SK-N-MC (cell line): ENCODE data around the gene ULBP3.
"Not testable (repeated sequence)": the region's sequence is repeated elsewhere in the genome, so short reads cannot be mapped to it uniquely, and the experiment has no call there.

ENCODE experiments used
- EZH2 ChIP-seq: fragments of 200-600 bp; sonication (generic); IDR thresholded peaks from one replicate; pipeline ENCODE4 v1.6.1; 2017; ENCODE audit warnings: antibody characterized with exemption
- POLR2AphosphoS5 ChIP-seq: IDR thresholded peaks from 2 replicates; pipeline ENCODE4 v1.6.1; 2012; ENCODE audit warnings: mild to moderate bottlenecking, low read depth, low read length, borderline replicate concordance

DNA sequence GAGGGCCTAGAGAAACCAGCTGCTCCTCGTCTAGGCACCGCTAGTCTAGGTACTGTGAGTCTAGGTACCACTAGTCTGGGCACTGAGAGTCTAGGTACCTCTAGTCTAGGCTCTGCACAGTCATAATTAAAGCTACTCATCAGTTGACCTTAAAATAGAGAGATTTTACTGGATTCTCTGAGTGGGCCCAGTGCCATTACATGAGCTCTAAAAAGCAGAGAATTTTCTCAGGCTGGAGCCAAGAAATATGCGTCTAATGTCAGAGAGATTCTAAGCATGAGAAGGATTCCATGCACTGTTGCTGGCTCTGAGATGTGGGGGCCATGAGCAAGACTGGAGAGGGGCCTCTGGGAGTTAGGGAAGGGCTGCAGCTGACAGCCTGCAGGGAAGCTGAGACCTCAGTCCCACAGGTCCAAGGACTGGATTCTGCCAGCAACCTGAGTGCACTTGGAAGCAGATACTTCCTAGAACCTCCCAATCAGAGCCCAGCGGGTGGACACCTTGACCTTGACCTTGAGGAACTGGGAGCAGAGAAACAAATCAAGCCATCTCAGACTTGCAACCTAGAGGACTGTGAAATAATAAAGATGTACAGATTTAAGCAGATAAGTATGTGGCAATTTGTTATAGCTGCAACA, 5.6 kb upstream of the ULBP3 start:
- not testable (repeated sequence) for TF ChIP-seq EZH2, POLR2AphosphoS5
